Activated T-helper 2 cell treated with anti-CD3 and anti-CD28 coated beads, Interferon-gamma antibody, Interleukin-2, Interleukin-4, amounts not matched to agents 10 μg/mL and 5 μg/mL and 100 μg/mL, durations not matched to agents 14 hours and 24 hours and 36 hours (primary cell): ENCODE data around the gene ZNF534. TPM values are rescaled to one million over a fixed set of nuclear protein-coding genes. Genes with fewer than 3 reads are reported as not detected.
"Not testable (repeated sequence)": the region's sequence is repeated elsewhere in the genome, so short reads cannot be mapped to it uniquely, and the experiment has no call there.

Experiments
- DNase-seq: peaks from one replicate; pipeline ENCODE4 v3.0.0; 2021; ENCODE audit warnings: low spot score
- H3K27ac Mint-ChIP-seq: one replicate; pipeline ENCODE4 v1.8.0; 2021; ENCODE audit warnings: mixed read lengths
- H3K27me3 Mint-ChIP-seq: one replicate; pipeline ENCODE4 v1.8.0; 2021; ENCODE audit warnings: low read depth, mixed read lengths
- H3K36me3 Mint-ChIP-seq: one replicate; pipeline ENCODE4 v1.8.0; 2021; ENCODE audit warnings: low read depth, mixed read lengths
- H3K4me1 Mint-ChIP-seq: one replicate; pipeline ENCODE4 v1.8.0; 2021; ENCODE audit warnings: low read depth, mixed read lengths
- H3K4me3 Mint-ChIP-seq: one replicate; pipeline ENCODE4 v1.8.0; 2021; ENCODE audit warnings: low read depth, mild to moderate bottlenecking, moderate library complexity, mixed read lengths
- H3K9me3 Mint-ChIP-seq: one replicate; pipeline ENCODE4 v1.8.0; 2021; ENCODE audit warnings: mixed read lengths
- intact Hi-C: fragments of 100-400 bp; cut with micrococcal nuclease; formaldehyde crosslinking; loops from one replicate; pipeline ENCODE4 v1.15.1; 2023
- total RNA-seq: library from RNA; stranded (reverse); gene quantifications from 2 replicates; pipeline ENCODE4 v1.2.3, GENCODE V29; 2022

Gene ZNF534
- total RNA-seq, 1 donor from 2014 or later: not detected

GRCh38 chr19:52474351-52475127 is 45.6 kb downstream of the ZNF534 start:
- H3K27ac Mint-ChIP-seq: no peak overlapping the region
- DNase-seq: no peak
- H3K4me1 Mint-ChIP-seq: no peaks in the 10 kb centered on the region
- peaks cover 86% of the 10 kb centered on the region for H3K9me3 Mint-ChIP-seq
- no peaks in the 10 kb centered on the region for H3K27me3 Mint-ChIP-seq
- peaks cover 16% of the 10 kb centered on the region for H3K36me3 Mint-ChIP-seq
- no peak overlapping the region for H3K4me3 Mint-ChIP-seq
- intact Hi-C loops: no loop called here

- intact Hi-C loops, H3K36me3 Mint-ChIP-seq, H3K4me1 Mint-ChIP-seq, H3K4me3 Mint-ChIP-seq, H3K27me3 Mint-ChIP-seq, H3K27ac Mint-ChIP-seq, DNase-seq: not testable (repeated sequence)
- peaks cover 47% of the 10 kb centered on the region for H3K9me3 Mint-ChIP-seq
Measured at GRCh38 chr19:52484111-52484743, 55.3 kb downstream of the ZNF534 start.

- intact Hi-C loops, H3K4me3 Mint-ChIP-seq, DNase-seq, H3K4me1 Mint-ChIP-seq, H3K27me3 Mint-ChIP-seq, H3K27ac Mint-ChIP-seq, H3K36me3 Mint-ChIP-seq: not testable (repeated sequence)
- peaks cover 51% of the 10 kb centered on the region for H3K9me3 Mint-ChIP-seq
Measured at GRCh38 chr19:52485064-52485463, 56.1 kb downstream of the ZNF534 start.

GRCh38 chr19:52485561-52486240 is 56.8 kb downstream of the ZNF534 start:
- not testable (repeated sequence) for H3K27ac Mint-ChIP-seq

GRCh38 chr19:52492201-52492993 is 63.4 kb downstream of the ZNF534 start:
- H3K27ac Mint-ChIP-seq: no peak overlapping the region
- intact Hi-C loops: no loop called here
- H3K27me3 Mint-ChIP-seq: no peaks in the 10 kb centered on the region
- H3K4me3 Mint-ChIP-seq: no peak overlapping the region
- peaks cover 47% of the 10 kb centered on the region for H3K9me3 Mint-ChIP-seq
- DNase-seq: no peak
- no peaks in the 10 kb centered on the region for H3K4me1 Mint-ChIP-seq
- no peaks in the 10 kb centered on the region for H3K36me3 Mint-ChIP-seq

More at GRCh38 chr19:52485561-52486240, 56.8 kb downstream of the ZNF534 start:
- peaks cover 51% of the 10 kb centered on the region for H3K9me3 Mint-ChIP-seq
- intact Hi-C loops, H3K36me3 Mint-ChIP-seq, DNase-seq, H3K4me1 Mint-ChIP-seq, H3K4me3 Mint-ChIP-seq, H3K27me3 Mint-ChIP-seq: not testable (repeated sequence)

- intact Hi-C loops: no loop called here
- no peak for DNase-seq
- H3K27ac Mint-ChIP-seq: no peak overlapping the region
- H3K4me3 Mint-ChIP-seq: no peak overlapping the region
- no peaks in the 10 kb centered on the region for H3K4me1 Mint-ChIP-seq
- H3K9me3 Mint-ChIP-seq: peaks cover 53% of the 10 kb centered on the region
- no peaks in the 10 kb centered on the region for H3K27me3 Mint-ChIP-seq
- no peaks in the 10 kb centered on the region for H3K36me3 Mint-ChIP-seq
Measured at GRCh38 chr19:52492994-52493470, 64.1 kb downstream of the ZNF534 start.

- H3K27me3 Mint-ChIP-seq: no peaks in the 10 kb centered on the region
- no peak overlapping the region for H3K4me3 Mint-ChIP-seq
- no peak overlapping the region for H3K27ac Mint-ChIP-seq
- H3K4me1 Mint-ChIP-seq: no peaks in the 10 kb centered on the region
- intact Hi-C loops: no loop called here
- no peak for DNase-seq
- H3K9me3 Mint-ChIP-seq: peaks cover 55% of the 10 kb centered on the region
- H3K36me3 Mint-ChIP-seq: no peaks in the 10 kb centered on the region
Measured at GRCh38 chr19:52494518-52494917, 65.6 kb downstream of the ZNF534 start.

- H3K27ac Mint-ChIP-seq: no peak overlapping the region
- intact Hi-C loops: no loop called here
- peaks cover 54% of the 10 kb centered on the region for H3K9me3 Mint-ChIP-seq
- H3K36me3 Mint-ChIP-seq: no peaks in the 10 kb centered on the region
- H3K27me3 Mint-ChIP-seq: no peaks in the 10 kb centered on the region
- DNase-seq: no peak
- no peaks in the 10 kb centered on the region for H3K4me1 Mint-ChIP-seq
- H3K4me3 Mint-ChIP-seq: no peak overlapping the region
Measured at GRCh38 chr19:52498571-52498970, 69.6 kb downstream of the ZNF534 start.

- H3K4me1 Mint-ChIP-seq, H3K36me3 Mint-ChIP-seq, H3K27ac Mint-ChIP-seq, intact Hi-C loops, DNase-seq, H3K4me3 Mint-ChIP-seq, H3K27me3 Mint-ChIP-seq: not testable (repeated sequence)
- peaks cover 58% of the 10 kb centered on the region for H3K9me3 Mint-ChIP-seq
Measured at GRCh38 chr19:52500474-52500873, 71.5 kb downstream of the ZNF534 start.

- H3K27ac Mint-ChIP-seq, H3K4me1 Mint-ChIP-seq, H3K36me3 Mint-ChIP-seq, H3K4me3 Mint-ChIP-seq, intact Hi-C loops, DNase-seq, H3K27me3 Mint-ChIP-seq: not testable (repeated sequence)
- H3K9me3 Mint-ChIP-seq: peaks cover 54% of the 10 kb centered on the region
Measured at GRCh38 chr19:52500991-52501390, 72.0 kb downstream of the ZNF534 start.
